H1 (cell line): ENCODE measurements around the gene CTU1. TPM values are rescaled to one million over a fixed set of nuclear protein-coding genes. Genes with fewer than 3 reads are reported as not detected.

Source experiments
- BACH1 ChIP-seq: IDR thresholded peaks from 2 replicates; pipeline ENCODE4 v1.6.1; 2012; ENCODE audit warnings: low read length, improper control_type of control experiment
- CHD2 ChIP-seq: IDR thresholded peaks from 2 replicates; pipeline ENCODE4 v1.6.1; 2012; ENCODE audit warnings: low read length, improper control_type of control experiment
- NANOG ChIP-seq: IDR thresholded peaks from 2 replicates; pipeline ENCODE4 v1.6.1; 2011; ENCODE audit warnings: low read length, low read depth, mild to moderate bottlenecking, inconsistent platforms; ENCODE audit not compliant: insufficient read depth, poor library complexity, severe bottlenecking
- SRF ChIP-seq: IDR thresholded peaks from 2 replicates; pipeline ENCODE4 v1.6.1; 2011; ENCODE audit warnings: mild to moderate bottlenecking, low read depth, low read length, moderate library complexity
- USF2 ChIP-seq: IDR thresholded peaks from 2 replicates; pipeline ENCODE4 v1.6.1; 2011; ENCODE audit warnings: low read length, improper control_type of control experiment
- polyA plus RNA-seq, 7 experiments: library from polyadenylated mRNA; depleted of rRNA in 3 of 7; stranded (reverse) in 5 of 7; unstranded in 2 of 7; fragments of >200 nt in 5 of 7; fragments of 200-250 nt in 2 of 7; gene quantifications; 1 replicate in 5 of 7; 2 replicates in 1 of 7; 4 replicates in 1 of 7; pipeline versions ENCODE4 v1.2.1 to v1.2.3, GENCODE V29; 2011 to 2013; ENCODE audit warnings: missing spikeins in 2 of 7, mixed read lengths in 2 of 7
- total RNA-seq: library from RNA; stranded (reverse); fragmentation: NEBNext Ultra II Directional; extraction: Animal tissue kit (Norgen Biotek cat#: 25700); gene quantifications from 2 replicates; pipeline ENCODE4 v1.2.1, GENCODE V29; 2021

Gene CTU1
- total and polyA plus RNA-seq, 2 of the 8 experiments (the other 6 are each of a cell fraction or from before 2014, with no cell fraction given) = 4.6 to 7.2 TPM

- TF ChIP-seq USF2 = no peak
- TF ChIP-seq NANOG = no peak
- TF ChIP-seq BACH1 = no peak
- TF ChIP-seq CHD2 = no peak
- no peak for TF ChIP-seq SRF
These were observed 5.2 kb downstream of the CTU1 start (continued) for GRCh38 chr19:51102991-51103390.
